Stimulated activated CD4-positive, alpha-beta T cell treated with anti-CD3 and anti-CD28 coated beads, Interleukin-12 subunit alpha, Interleukin-12 subunit beta, amount 100 ng/mL, for 48 hours (primary cell): ENCODE measurements around the gene C2CD3.

Experiments
- DNase-seq, 3 donors: peaks; one replicate each; pipeline ENCODE4 v3.0.0-alpha.2; 2020; ENCODE audit warnings: low read depth in 2 of 3, low spot score in 1 of 3

The C2CD3 gene

GRCh38 chr11:73965764-73966121 lies 205.1 kb downstream of the C2CD3 start:
- DNase-seq, result no peak

- DNase-seq, result no peak
Measured at GRCh38 chr11:73965076-73965763, 205.6 kb downstream of the C2CD3 start.

- DNase-seq, result no peak
Measured at GRCh38 chr11:73963861-73964260, 206.9 kb downstream of the C2CD3 start.
